ENCODE measurements around the gene SGCE.

GRCh38 chr7:94639384-94639783 lies 16.5 kb downstream of the SGCE start:
- TF ChIP-seq CTCF (IDR thresholded peaks at IDR 0.05) (no peak), EZH2 (IDR thresholded peaks at IDR 0.05) (no peak), EZH2phosphoT487 (IDR thresholded peaks at IDR 0.05) (no peak)

Measured in neural progenitor cell (in vitro differentiated cells).